ENCODE data around the gene SELENOO. TPM values are rescaled to one million over a fixed set of nuclear protein-coding genes. Genes with fewer than 3 reads are reported as not detected.

SELENOO gene
- total RNA-seq, 1 experiment from 2014 or later, result 19.0 TPM

- H2BK20ac ChIP-seq (ENCODE audit: low read depth, low read length, poor library complexity, severe bottlenecking), result no peak overlapping the region
- H3K56ac ChIP-seq (ENCODE audit: insufficient read length, low read depth, low read length), result no peak overlapping the region
- H3K27ac ChIP-seq (ENCODE audit: insufficient read length, low read depth, low read length), result no peak overlapping the region
- no peaks in the 10 kb centered on the region for H3K9me3 ChIP-seq (ENCODE audit: control insufficient read depth, low read depth, low read length)
- H2BK5ac ChIP-seq (ENCODE audit: insufficient read length, low read length), result no peak overlapping the region
- no peak overlapping the region for H3K18ac ChIP-seq (ENCODE audit: insufficient read length, low read depth, low read length)
- no CpG with 5 or more reads among the region's 31 CpGs for whole genome bisulfite sequencing (ENCODE audit: extremely low coverage, insufficient read length, low lambda C conversion rate)
- H3K79me1 ChIP-seq (ENCODE audit: insufficient read depth, low read depth, low read length, poor library complexity, severe bottlenecking), result no peaks in the 10 kb centered on the region
- H3K4me2 ChIP-seq (ENCODE audit: insufficient read depth, insufficient read length, low read length), result no peak overlapping the region
- H2BK15ac ChIP-seq (ENCODE audit: low read depth, low read length), result no peak overlapping the region
- no peaks in the 10 kb centered on the region for H4K20me1 ChIP-seq (ENCODE audit: control insufficient read depth, insufficient read depth, insufficient read length)
- no peak overlapping the region for H2BK12ac ChIP-seq (ENCODE audit: insufficient read length, low read depth, low read length)
- peaks cover 0 to 8% of the 10 kb centered on the region in 2 experiments; a peak in 1 of 5 replicates for H3K9me3 Mint-ChIP-seq
- no peak overlapping the region for H3K4ac ChIP-seq (ENCODE audit: low read depth, low read length)
- H3K79me2 ChIP-seq (ENCODE audit: insufficient read depth, low read length), result no peaks in the 10 kb centered on the region; the same call in 1 of the 2 replicates
- H4K8ac ChIP-seq (replicated peaks; ENCODE audit: insufficient read length, low read depth, low read length), result no peak overlapping the region
- H3T11ph ChIP-seq (ENCODE audit: low read length), result no peak overlapping the region
- no peak overlapping the region for H4K5ac ChIP-seq (ENCODE audit: insufficient read length, low read depth, low read length)
- no peaks in the 10 kb centered on the region for H3K23me2 ChIP-seq (ENCODE audit: insufficient read length, low read depth, low read length, poor library complexity, severe bottlenecking)
- no peak overlapping the region for H3K27ac Mint-ChIP-seq
- no peak overlapping the region for H2AFZ ChIP-seq (ENCODE audit: low read length)
- no peak overlapping the region for H3K14ac ChIP-seq (ENCODE audit: insufficient read depth, low read length)
- TF ChIP-seq CTCF (conservative IDR thresholded peaks at IDR 0.05), result no peak
- no peak overlapping the region for H3K9ac ChIP-seq (ENCODE audit: extremely low read depth, insufficient read length, low read length)
- H2AK5ac ChIP-seq (ENCODE audit: insufficient read length, low read length), result no peak overlapping the region
- H3K36me3 Mint-ChIP-seq (ENCODE audit: insufficient read depth in 1 of 3, low read depth in 3 of 3), result peaks cover 26 to 63% (median 63%) of the 10 kb centered on the region in 3 experiments; a peak in 6 of 7 replicates
- no peaks in the 10 kb centered on the region for H3K27me3 ChIP-seq (ENCODE audit: insufficient read depth, low read length)
- H3K23ac ChIP-seq (ENCODE audit: insufficient read length, low read depth, low read length), result no peak overlapping the region
- no peak overlapping the region for H2BK120ac ChIP-seq (ENCODE audit: low read depth, low read length, poor library complexity, severe bottlenecking)
- no peak overlapping the region for H3K4me3 Mint-ChIP-seq
- no peaks in the 10 kb centered on the region for H3K27me3 Mint-ChIP-seq (ENCODE audit: low read depth)
- DNase-seq, result no peak
- no peaks in the 10 kb centered on the region for H3K4me1 ChIP-seq (ENCODE audit: insufficient read depth, low read length)
- H3K4me1 Mint-ChIP-seq, result peaks cover 2 to 6% of the 10 kb centered on the region in 2 experiments; a peak in 2 of 4 replicates
- H4K91ac ChIP-seq (ENCODE audit: insufficient read length, low read depth, low read length), result no peak overlapping the region
Observed at GRCh38 chr22:50208939-50209892, 8.4 kb downstream of the SELENOO start.

Data from H9 (cell line).